ENCODE results near the gene SKOR1.

SKOR1 gene

GRCh38 chr15:67820122-67820991, 5.0 kb upstream of the SKOR1 start:
- DNase-seq = no peak

- DNase-seq = peak; percentile 31
Observed at GRCh38 chr15:67820992-67821783, 4.1 kb upstream of the SKOR1 start.

- no peak for DNase-seq
Observed at GRCh38 chr15:67821784-67822440, 3.4 kb upstream of the SKOR1 start.

GRCh38 chr15:67822537-67823313, 2.6 kb upstream of the SKOR1 start:
- DNase-seq = no peak

GRCh38 chr15:67823314-67824196, 1.8 kb upstream of the SKOR1 start:
- DNase-seq = no peak

- DNase-seq = no peak
Observed at GRCh38 chr15:67824197-67824968, 926 bp upstream of the SKOR1 start.

GRCh38 chr15:67825881-67826716, 790 bp downstream of the SKOR1 start:
- no peak for DNase-seq

- DNase-seq = no peak
Observed at GRCh38 chr15:67826717-67827561, 1.6 kb downstream of the SKOR1 start.

- DNase-seq = no peak
Observed at GRCh38 chr15:67827562-67828277, 2.4 kb downstream of the SKOR1 start.

- DNase-seq = no peak
Observed at GRCh38 chr15:67828278-67828968, 3.1 kb downstream of the SKOR1 start.

GRCh38 chr15:67828969-67829646, 3.8 kb downstream of the SKOR1 start:
- DNase-seq = no peak

- no peak for DNase-seq
Observed at GRCh38 chr15:67829647-67830504, 4.6 kb downstream of the SKOR1 start.

GRCh38 chr15:67831363-67831762, 6.1 kb downstream of the SKOR1 start:
- no peak for DNase-seq

GRCh38 chr15:67832031-67832551, 6.8 kb downstream of the SKOR1 start:
- no peak for DNase-seq

GRCh38 chr15:67832897-67833709, 7.8 kb downstream of the SKOR1 start:
- no peak for DNase-seq

All from CD4-positive, alpha-beta T cell treated with Interleukin-10 for 1 hour (primary cell).